HG02885 (cell line): ENCODE results near the gene LLGL2.
"Not testable (repeated sequence)": the region's sequence is repeated elsewhere in the genome, so short reads cannot be mapped to it uniquely, and the experiment has no call there.

Experiments used
- ATAC-seq: cut with Tn5 transposase; IDR thresholded peaks from one replicate; pipeline ENCODE4 v1.9.1; 2021; ENCODE audit warnings: mild to moderate bottlenecking; ENCODE audit not compliant: unreplicated experiment, poor library complexity

LLGL2 gene

GRCh38 chr17:75566416-75566815, 40.9 kb downstream of the LLGL2 start:
- no peak for ATAC-seq

GRCh38 chr17:75566834-75567233, 41.3 kb downstream of the LLGL2 start:
- ATAC-seq, result no peak

DNA sequence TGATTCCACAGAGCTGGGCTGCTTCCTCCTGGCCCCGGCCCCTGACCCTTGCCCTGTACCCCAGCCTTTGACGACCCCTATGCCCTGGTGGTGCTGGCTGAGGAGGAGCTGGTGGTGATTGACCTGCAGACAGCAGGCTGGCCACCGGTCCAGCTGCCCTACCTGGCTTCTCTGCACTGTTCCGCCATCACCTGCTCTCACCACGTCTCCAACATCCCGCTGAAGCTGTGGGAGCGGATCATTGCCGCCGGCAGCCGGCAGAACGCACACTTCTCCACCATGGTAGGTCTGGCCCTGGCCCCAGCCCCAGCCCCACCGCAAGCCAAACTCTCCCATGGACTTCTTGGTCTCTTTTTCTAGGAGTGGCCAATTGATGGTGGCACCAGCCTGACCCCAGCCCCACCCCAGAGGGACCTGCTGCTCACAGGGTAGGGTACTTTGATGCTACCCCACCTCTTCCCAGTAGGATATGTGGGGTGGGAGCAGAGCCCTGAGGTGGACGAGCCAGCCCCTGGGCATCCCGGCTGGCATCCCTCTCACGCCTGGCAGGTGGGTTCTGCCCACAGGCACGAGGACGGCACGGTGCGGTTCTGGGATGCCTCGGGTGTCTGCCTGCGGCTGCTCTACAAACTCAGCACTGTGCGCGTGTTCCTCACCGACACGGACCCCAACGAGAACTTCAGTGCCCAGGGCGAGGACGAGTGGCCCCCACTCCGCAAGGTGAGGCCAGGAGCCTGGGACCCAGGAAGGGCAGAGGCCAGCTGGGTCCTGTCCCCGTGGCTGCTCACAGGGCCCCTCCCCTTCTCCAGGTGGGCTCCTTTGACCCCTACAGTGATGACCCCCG, 43.1 kb downstream of the LLGL2 start:
- ATAC-seq, result no peak

- no peak for ATAC-seq
These were observed 44.7 kb downstream of the LLGL2 start for GRCh38 chr17:75570034-75570676.

DNA sequence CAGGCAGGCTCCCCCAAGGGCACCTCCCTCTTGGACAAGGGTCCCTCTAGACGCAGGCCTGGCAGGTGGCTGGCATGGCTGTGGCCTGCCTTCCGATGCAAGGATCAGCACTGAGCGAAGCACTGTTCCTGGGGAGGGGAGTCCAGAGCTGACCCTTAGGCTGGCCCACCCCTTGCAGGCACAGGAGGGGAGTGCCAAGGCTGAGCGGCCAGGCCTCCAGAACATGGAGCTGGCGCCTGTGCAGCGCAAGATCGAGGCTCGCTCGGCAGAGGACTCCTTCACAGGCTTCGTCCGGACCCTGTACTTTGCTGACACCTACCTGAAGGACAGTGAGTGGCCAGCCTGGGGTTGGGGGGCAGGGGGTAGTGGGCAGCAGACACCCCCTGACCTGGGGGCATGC, 45.3 kb downstream of the LLGL2 start:
- ATAC-seq, result no peak

- ATAC-seq, result peak; percentile 50
These were observed 45.8 kb downstream of the LLGL2 start for GRCh38 chr17:75571197-75571884.

- no peak for ATAC-seq
These were observed 46.4 kb downstream of the LLGL2 start for GRCh38 chr17:75571885-75572215.

DNA sequence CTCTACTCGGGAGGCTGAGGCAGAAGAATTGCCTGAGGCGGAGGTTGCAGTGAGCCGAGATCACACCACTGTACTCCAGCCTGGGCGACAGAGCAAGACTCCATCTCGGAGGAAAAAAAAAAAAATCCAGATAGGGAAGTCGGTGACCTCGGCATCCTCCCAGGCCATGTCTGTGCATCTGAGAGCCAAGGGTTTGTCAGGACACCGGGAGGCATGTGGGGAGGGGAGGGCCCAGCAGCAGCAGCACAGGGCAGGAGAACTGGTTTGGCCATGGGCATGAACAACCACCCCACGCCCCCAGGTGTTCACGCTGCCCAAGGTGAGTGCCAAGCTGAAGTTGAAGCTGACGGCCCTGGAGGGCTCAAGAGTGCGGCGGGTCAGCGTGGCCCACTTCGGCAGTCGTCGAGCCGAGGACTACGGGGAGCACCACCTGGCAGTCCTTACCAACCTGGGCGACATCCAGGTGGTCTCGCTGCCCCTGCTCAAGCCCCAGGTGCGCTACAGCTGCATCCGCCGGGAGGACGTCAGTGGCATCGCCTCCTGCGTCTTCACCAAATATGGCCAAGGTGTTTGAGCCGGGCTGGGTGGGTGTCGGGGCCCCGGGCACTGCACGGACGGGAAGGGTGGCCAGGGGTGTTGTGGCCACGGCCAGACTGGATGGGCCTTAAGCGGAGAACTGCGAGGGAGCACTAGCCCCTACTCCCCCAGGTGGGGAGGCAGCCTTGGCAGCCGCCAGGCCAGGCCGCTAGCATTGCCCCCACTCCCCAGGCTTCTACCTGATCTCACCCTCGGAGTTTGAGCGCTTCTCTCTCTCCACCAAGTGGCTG, 47.4 kb downstream of the LLGL2 start:
- ATAC-seq, result no peak

DNA sequence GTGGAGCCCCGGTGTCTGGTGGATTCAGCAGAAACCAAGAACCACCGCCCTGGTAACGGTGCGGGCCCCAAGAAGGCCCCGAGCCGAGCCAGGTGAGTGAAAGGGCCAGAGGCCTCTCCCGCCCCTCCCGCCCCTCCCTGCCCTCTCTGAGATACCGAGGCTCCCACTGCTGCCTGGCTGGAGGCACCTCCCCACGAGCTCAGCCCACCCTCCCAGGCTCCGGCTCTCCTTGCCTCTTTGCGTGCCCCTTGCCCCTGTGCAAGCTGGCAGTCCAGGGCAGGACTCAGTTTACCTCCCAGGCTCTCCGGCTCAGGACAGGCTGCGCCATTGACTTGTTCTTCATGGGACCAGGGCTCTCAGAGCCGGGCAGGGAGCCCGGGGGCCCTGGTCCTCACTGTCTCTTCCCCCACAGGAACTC, 48.1 kb downstream of the LLGL2 start:
- no peak for ATAC-seq

DNA sequence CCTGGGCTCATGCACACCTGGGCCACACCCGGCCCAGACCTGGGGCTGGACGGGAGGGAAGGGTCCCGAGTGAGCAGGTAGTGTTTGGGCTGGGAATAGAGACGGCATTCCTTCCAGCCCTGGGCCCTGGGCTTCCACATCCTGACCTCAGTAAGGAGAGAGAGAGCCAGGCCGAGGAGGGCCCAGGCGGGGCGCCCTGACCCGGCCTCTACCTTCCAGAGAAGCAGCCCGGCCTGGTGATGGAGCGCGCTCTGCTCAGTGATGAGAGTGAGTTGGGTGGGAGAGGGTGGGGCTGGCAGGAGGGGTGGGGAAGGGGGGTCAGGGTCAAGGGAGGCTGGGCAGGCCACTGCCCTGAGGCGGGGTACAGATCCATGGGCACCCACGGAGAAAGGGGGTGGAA, 48.5 kb downstream of the LLGL2 start:
- ATAC-seq, result no peak

DNA sequence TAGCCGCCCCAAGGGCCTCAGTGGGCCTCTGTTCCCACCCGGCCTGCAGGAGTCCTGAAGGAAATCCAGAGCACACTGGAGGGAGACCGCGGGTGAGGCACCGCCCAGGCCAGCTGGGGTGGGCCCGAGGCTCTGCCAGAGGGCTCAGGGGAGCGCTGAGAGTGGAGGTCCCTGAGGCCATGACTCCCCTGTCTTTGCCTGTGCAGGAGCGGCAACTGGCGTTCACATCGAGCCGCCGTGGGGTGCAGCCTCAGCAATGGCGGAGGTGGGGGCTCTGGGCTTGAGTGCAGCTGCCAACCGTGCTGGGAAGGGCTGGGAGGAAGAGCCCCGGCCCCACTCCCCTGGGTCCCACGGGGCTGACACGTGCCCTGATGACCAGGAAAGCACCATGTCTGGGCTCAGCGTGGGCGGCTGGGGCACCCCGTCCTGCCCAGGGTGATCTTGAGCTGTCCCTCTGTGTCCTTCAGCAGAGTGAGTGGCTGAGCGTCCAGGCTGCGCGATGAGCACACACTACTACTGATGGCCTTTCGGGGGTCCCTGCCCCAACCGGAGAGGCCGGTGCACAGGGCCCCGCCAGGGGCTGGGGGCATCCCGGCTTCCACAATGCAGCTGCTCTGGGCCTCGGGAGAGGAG, 49.0 kb downstream of the LLGL2 start:
- ATAC-seq, result no peak

GRCh38 chr17:75575197-75575596, 49.7 kb downstream of the LLGL2 start:
- ATAC-seq, result no peak

GRCh38 chr17:75575728-75576127, 50.2 kb downstream of the LLGL2 start:
- no peak for ATAC-seq

DNA sequence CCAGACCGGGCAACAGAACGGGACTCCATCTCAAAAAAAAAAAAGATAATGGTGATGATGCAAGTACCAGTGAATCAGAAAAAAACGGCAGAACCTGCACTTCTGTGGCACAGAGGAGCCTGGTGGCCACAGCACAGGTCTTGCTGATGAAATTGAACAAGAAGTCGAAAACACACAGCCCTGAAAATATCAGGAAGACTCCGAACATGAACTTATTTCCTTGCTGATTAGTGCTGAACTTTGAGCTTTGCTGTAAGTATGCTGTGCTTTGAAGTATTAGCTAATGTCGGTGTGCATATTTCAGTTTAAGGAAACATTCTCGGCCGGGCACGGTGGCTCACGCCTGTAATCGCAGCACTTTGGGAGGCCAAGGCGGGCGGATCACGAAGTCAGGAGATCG, 51.2 kb downstream of the LLGL2 start:
- ATAC-seq, result no peak

GRCh38 chr17:75581121-75581725, 55.7 kb downstream of the LLGL2 start:
- not testable (repeated sequence) for ATAC-seq

DNA sequence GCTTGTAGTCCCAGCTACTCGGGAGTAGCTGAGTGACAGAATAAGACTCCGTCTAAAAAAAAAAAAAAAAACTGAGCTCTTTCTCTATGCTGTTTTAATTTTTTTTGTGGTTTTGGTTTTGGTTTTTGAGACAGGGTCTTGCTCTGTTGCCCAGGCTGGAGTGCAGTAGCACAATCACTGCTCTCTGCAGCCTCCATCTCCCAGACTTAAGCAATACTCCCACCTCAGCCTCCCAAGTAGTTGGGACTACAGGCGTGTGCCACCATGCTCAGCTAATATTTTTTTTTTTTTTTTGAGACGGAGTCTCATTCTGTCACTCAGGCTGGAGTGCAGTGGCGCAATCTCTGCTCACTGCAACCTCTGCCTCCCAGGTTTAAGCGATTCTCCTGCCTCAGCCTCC, 57.7 kb downstream of the LLGL2 start:
- ATAC-seq, result not testable (repeated sequence)

GRCh38 chr17:75584849-75585175, 59.3 kb downstream of the LLGL2 start:
- ATAC-seq, result no peak

- no peak for ATAC-seq
These were observed 62.4 kb downstream of the LLGL2 start, which contains the start of gene MYO15B for GRCh38 chr17:75587675-75588595. Gene MYO15B (plus strand): TSS chr17:75587800. CDS start chr17:75588058, 258 bp downstream.

GRCh38 chr17:75588596-75589011, 63.1 kb downstream of the LLGL2 start:
- ATAC-seq, result peak; percentile 21
